Type B pancreatic cell (in vitro differentiated cells): Measurements from ENCODE around the gene ZNF675. TPM values are rescaled to one million over a fixed set of nuclear protein-coding genes. Genes with fewer than 3 reads are reported as not detected.
"Not testable (repeated sequence)": the region's sequence is repeated elsewhere in the genome, so short reads cannot be mapped to it uniquely, and the experiment has no call there.

Experiments
- DNase-seq: peaks from one replicate; pipeline ENCODE4 v3.0.0; 2021; ENCODE audit warnings: mixed read lengths; ENCODE audit not compliant: unreplicated experiment; ENCODE audit errors: extremely low spot score
- H3K27ac Mint-ChIP-seq: 2 replicates; pipeline ENCODE4 v1.8.0; 2021; ENCODE audit warnings: mild to moderate bottlenecking, mixed read lengths
- H3K27me3 Mint-ChIP-seq: 2 replicates; pipeline ENCODE4 v1.8.0; 2021; ENCODE audit warnings: mixed read lengths
- H3K36me3 Mint-ChIP-seq: 2 replicates; pipeline ENCODE4 v1.8.0; 2021; ENCODE audit warnings: mixed read lengths
- H3K4me1 Mint-ChIP-seq: one replicate; pipeline ENCODE4 v1.8.0; 2021; ENCODE audit warnings: mixed read lengths; ENCODE audit not compliant: unreplicated experiment
- H3K4me3 Mint-ChIP-seq: 2 replicates; pipeline ENCODE4 v1.8.0; 2021; ENCODE audit warnings: mild to moderate bottlenecking, mixed read lengths
- H3K9me3 Mint-ChIP-seq: 2 replicates; pipeline ENCODE4 v1.8.0; 2021; ENCODE audit warnings: mixed read lengths
- CTCF ChIP-seq: fragments of 200-600 bp; sonication (generic); conservative IDR thresholded peaks from 2 replicates; pipeline ENCODE4 v1.5.0; 2021; ENCODE audit warnings: antibody characterized with exemption, mild to moderate bottlenecking
- total RNA-seq: library from RNA; stranded (reverse); gene quantifications from 2 replicates; pipeline ENCODE4 v1.2.1, GENCODE V29; 2021; ENCODE audit warnings: low replicate concordance

Gene ZNF675
- total RNA-seq, 1 donor from 2014 or later, result 19.6 TPM

- H3K27me3 Mint-ChIP-seq, result no peaks in the 10 kb centered on the region
- no peak overlapping the region for H3K4me3 Mint-ChIP-seq
- no peak overlapping the region for H3K27ac Mint-ChIP-seq
- no peak for TF ChIP-seq CTCF
- peaks cover 64% of the 10 kb centered on the region for H3K36me3 Mint-ChIP-seq
- DNase-seq, result no peak
- H3K9me3 Mint-ChIP-seq, result peaks cover 6% of the 10 kb centered on the region
- H3K4me1 Mint-ChIP-seq, result no peaks in the 10 kb centered on the region
Observed at GRCh38 chr19:23665651-23666410, 21.2 kb downstream of the ZNF675 start.

GRCh38 chr19:23649817-23650216, 37.2 kb downstream of the ZNF675 start:
- H3K36me3 Mint-ChIP-seq, result peaks cover 30% of the 10 kb centered on the region
- DNase-seq, H3K27me3 Mint-ChIP-seq, H3K27ac Mint-ChIP-seq, H3K4me3 Mint-ChIP-seq, H3K4me1 Mint-ChIP-seq: not testable (repeated sequence)
- peaks cover 27% of the 10 kb centered on the region for H3K9me3 Mint-ChIP-seq

Other genes with a start within 250 kb of the ZNF675 start
- gene ZNF681, start 71.7 kb upstream of the ZNF675 start, total RNA-seq, result 8.4 and 8.5 TPM in 2 replicates
- 4.2 and 6.8 TPM in 2 replicates for gene ZNF726, start 227.7 kb upstream of the ZNF675 start, total RNA-seq